NT2/D1 (cell line): ENCODE measurements around the gene INSIG1.

Experiments
- SUZ12 ChIP-seq: IDR thresholded peaks from 2 replicates; pipeline ENCODE4 v1.6.1; 2011; ENCODE audit not compliant: insufficient read length, insufficient read depth; ENCODE audit errors: extremely low read depth
- YY1 ChIP-seq: IDR thresholded peaks from 2 replicates; pipeline ENCODE4 v1.6.1; 2011; ENCODE audit not compliant: insufficient read length, insufficient read depth
- ZNF274 ChIP-seq: IDR thresholded peaks from 2 replicates; pipeline ENCODE4 v1.6.1; 2011; ENCODE audit warnings: mild to moderate bottlenecking, low read depth, low read length

DNA sequence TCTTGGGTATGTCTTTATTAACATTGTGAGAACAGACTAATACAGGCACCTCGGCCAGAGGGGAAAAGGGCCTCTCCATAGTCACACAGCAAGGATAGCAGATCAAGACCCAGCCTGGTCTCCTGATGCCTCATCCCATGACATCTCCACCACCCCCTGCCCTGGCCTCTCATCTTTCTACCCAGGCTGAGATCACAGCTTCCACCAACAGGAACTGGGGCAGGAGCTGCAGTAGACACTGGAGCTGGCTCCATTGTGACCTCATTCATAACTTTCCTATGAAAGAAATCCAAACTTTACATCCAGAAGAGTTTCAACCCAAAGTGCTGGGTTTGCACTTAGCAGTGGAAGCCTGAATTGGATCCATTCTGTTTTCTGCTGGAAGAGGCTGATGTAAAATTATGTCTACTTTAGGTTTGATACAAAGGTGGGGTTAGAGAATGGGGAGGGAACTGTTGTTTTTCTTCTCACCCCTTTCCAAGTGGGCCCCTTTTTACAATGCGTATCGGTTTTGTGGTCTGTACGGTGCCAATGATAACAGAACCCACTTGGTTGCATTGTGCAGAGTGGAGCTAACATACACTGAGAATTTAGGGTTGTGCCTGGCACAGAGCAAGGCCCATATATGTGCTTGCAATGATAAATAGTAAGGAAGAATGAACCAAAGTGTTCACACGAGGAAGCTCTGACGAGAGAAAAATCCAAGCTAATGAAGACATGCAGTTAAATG is 28.6 kb upstream of the INSIG1 start:
- TF ChIP-seq YY1 (no peak), ZNF274 (no peak), SUZ12 (no peak)
